Suppressor macrophage (primary cell): ENCODE data around the gene PRDM13.
"Not testable (repeated sequence)": the region's sequence is repeated elsewhere in the genome, so short reads cannot be mapped to it uniquely, and the experiment has no call there.

Experiments used
- DNase-seq, 4 experiments: peaks; one replicate each; pipeline ENCODE4 v3.0.0-alpha.2; 2020 to 2022

PRDM13 gene

GRCh38 chr6:99603421-99604165 lies 3.0 kb upstream of the PRDM13 start:
- peak in 2 of 4 experiments; percentile 38 to 47 for DNase-seq

GRCh38 chr6:99604166-99605073 lies 2.2 kb upstream of the PRDM13 start:
- DNase-seq, result peak in 1 of 4 experiments; percentile 35

DNA sequence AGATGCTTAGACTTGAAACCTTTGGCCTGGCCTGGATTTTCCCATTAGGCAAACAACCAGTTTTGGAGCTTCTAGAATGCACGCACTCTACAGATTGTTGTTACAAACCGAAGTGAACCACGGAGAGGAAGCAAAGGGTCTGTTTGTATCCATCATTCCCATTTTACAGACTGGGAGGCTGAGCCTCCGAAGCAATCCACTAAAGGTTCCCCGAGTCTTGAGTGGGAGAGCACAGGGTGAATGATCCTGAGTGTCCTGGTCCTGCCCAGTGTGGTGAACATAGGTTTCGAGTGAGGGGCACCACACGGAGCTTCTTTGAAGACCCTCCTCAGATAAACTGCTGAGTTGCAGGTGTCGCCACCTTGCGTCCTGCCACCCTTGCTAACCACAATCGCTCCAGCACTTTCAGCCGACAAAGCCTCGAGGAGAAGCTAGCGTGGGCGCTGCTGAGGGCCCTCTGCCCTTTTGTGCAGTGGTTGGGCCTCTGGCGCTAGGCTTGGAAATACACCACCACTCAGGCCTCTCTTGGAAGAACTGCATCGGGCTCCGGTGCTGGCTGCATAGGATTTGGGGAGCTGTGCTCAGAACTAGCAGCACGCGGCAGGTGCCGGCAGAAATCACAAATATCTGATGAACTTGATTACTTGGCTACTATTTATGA lies 1.4 kb upstream of the PRDM13 start:
- no peak for DNase-seq

DNA sequence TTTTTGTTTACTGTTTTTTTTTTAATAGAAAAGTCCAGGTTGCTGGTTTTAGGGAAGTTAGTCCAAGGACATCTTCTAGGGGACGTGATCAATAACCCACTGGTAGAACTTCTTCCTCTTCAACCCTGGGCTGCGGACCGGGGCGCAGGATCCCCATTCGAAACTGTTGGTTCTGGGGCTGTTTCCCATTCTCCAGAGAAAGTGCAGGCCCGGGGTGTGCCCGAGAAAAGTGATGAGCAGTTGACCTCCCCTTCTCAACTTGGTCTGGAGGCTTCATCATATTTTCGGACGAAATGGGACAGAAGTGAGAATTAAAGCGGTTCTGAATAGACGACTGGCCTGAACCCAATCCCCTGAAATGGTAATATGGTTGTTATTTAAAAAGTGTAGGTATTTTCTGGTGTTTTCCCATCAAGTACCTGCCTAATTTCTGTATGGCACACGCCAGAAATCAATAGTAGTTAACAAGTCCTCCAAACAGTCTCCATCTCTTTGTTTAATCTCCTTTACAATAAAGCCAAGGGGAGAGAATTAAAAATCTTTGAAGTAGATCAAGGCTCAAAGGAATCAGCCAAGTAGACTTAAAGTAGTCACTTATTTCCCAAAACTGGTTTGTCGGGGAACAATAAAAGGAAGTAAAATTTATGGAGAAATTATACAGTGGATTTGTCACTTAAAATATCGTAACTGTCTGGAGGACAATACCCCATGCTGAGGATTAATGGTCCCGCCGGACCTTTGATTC lies 550 bp upstream of the PRDM13 start:
- DNase-seq, result no peak

- no peak for DNase-seq
Observed at GRCh38 chr6:99607416-99608036, 893 bp downstream of the PRDM13 start.

DNA sequence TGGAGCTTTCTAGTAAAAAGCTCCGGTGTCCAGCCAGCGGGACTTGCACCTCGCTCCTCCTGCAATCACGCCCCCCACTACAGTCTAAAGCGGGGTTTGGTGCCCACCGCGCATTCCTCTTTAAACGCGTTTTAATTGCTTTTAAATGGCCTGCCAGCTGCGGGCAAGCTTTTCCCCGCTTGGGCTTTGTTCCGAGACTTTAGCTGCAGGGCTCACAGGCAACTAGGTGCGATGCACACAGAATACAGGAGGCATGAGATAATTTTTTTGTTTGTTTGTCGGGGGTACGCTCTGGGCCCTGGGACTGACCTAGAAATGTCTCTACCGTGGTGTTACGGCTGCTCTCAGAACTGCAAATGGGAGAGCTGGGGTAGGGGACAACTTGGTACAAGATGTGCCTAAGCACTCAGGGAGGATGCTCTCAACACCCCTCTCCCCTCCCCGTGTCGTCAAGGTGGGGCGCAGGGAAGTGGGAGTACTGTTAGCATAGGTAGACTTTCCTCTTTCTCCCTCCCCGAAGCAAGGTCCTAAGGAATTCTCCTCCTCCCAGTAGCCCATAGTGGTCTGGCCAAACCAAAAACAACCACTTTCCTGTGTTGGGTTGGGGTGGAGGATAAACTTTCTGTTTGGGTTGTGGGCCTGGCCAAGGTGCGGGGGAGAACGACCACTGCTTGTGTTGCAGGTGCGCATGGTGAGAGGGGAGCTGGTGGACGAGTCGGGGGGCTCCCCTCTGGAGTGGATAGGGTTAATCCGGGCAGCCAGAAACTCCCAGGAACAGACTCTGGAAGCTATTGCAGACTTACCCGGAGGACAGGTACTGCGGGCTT lies 1.6 kb downstream of the PRDM13 start:
- no peak for DNase-seq

GRCh38 chr6:99608886-99609482 lies 2.4 kb downstream of the PRDM13 start:
- no peak for DNase-seq

DNA sequence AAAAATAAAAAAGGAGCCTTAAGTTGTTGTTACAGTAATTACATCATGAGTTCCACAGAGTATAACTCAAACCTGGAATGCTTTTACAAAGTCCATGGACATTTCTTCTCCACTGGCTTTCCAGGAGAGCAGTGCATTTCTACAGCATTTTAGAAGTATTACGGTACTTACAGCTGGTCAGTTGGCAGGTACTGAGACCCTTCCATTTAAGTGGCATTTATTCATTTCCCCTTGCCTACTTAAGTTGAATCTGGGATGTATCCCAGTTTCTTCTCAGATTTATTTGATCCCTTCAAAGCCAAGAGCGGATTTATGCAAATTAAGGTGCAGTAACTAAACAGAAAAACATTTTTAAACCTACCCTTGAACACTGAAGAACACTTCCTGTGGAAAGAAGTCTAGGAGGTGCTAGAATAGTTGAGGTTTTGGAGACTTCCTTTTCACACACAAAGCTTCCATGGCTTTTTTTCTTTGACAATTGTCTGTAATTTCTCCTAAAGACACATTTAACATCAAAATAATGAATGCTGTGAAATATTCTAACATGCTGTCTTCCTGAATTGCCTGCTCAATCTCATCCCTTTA lies 3.4 kb downstream of the PRDM13 start:
- DNase-seq, result no peak

- no peak for DNase-seq
Observed at GRCh38 chr6:99611148-99611547, 4.5 kb downstream of the PRDM13 start.

DNA sequence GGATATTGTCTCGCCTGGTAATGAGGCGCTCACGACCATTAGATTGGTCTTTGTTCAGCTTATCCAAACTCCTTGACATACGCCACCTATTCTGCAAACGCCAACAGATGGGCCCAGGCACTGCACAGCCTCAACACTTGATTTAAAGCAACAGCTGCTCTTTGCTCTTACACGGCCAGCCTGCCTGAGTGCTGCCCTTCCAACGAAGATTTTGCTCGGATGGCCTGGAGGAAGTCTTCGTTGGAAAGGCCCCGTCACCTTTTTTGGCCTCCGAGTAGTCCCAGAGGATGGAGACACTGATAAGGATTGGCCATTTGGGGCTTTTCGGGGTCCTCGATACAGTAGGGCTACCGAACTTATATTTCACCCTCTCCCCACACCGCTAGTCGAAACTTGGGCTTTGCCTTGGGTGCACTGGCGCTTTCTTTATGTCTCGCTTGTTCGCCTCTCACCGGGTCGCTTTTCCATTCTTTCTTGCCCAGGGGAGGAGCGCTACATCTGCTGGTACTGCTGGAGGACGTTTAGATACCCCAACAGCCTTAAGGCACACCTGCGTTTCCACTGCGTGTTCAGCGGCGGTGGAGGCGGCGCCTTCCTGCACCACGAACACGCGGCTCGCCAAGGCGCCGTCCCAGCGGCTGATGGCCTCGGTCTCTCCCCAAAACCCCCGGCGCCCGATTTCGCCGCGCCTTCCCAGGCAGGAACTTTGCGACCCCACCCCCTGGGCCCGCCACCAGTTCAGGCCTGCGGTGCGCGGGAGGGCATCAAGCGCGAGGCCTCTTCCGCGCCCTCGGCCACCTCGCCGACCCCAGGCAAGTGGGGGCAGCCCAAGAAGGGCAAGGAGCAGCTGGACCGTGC lies 6.1 kb downstream of the PRDM13 start:
- DNase-seq, result no peak

GRCh38 chr6:99613409-99613704 lies 6.7 kb downstream of the PRDM13 start:
- peak in 3 of 4 experiments; percentile 54 to 78 (median 73) for DNase-seq

DNA sequence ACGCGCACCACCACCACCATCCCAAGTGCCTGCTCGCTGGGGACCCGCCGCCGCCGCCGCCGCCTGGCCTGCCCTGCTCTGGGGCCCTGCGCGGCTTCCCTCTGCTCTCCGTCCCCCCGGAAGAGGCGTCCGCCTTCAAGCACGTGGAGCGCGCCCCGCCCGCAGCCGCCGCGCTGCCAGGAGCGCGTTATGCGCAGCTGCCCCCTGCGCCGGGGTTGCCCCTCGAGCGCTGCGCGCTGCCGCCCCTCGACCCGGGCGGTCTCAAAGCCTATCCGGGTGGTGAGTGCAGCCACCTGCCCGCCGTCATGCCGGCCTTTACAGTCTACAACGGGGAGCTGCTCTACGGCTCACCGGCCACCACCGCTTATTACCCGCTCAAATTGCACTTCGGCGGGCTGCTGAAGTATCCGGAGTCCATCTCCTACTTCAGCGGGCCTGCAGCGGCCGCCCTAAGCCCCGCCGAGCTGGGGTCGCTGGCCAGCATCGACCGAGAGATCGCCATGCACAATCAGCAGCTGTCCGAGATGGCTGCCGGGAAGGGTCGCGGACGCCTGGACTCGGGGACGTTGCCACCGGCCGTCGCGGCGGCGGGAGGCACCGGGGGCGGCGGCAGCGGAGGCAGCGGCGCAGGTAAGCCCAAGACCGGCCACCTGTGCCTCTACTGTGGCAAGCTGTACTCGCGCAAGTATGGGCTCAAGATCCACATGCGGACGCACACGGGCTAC lies 7.2 kb downstream of the PRDM13 start:
- DNase-seq, result peak in 2 of 4 experiments; percentile 28 to 58

GRCh38 chr6:99614430-99615186 lies 8.0 kb downstream of the PRDM13 start:
- peak in 2 of 4 experiments; percentile 30 to 38 for DNase-seq

DNA sequence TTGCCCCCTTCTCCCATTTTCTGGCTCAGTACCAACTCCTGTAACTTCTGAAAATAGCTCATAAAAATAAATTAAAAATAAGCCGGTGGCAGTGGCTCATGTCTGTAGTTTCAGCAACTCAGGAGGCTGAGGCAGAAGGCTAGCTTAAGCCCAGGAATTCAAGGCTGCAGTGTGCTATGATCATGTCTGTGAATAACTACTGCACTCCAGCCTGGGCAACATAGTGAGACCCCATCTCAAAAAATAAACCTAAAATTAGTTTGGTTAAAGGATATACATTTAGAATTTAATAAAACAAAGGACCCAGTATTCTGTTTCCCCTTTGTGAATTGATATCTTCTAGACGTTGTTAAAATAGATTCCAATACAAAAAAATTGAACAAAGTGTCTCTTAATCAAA lies 10.5 kb downstream of the PRDM13 start:
- no peak for DNase-seq

DNA sequence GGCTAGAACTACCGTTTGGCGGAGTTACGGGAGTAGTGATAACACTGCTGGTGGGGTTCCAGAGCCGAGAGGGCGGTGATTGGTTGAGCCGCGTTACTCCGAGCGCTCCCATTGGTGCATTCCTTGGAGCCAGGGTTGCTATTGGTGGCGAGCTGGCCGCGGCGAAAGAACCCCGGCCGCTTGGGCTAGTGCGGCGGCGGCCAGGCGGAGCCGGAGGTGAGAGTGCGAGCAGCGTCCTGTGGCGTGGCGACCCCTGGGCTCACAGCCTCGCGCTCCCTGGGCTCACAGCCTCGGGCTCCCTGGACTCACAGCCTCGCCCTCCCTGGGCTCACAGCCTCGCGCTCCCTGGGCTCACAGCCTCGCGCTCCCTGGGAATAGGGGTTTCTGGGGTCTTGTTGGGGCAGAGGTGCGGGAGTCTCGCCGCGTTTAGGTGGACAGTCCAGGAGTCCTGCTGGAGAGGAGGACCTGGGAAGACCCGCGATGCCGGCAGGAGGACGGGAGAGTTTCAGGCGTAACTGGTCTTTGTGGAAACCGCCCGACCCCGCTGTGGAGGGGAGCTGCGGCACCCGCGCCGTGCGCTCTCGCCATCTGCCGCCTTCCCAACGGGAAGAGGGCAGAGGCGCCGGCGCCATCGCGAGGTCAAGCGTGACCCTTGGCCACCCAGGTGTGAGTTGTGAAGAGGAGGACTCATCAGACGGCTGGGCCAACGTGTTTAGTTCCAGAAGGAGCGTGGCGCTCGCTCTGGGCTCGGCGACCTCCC lies 12.2 kb downstream of the PRDM13 start:
- no peak for DNase-seq

- no peak for DNase-seq
Observed at GRCh38 chr6:99619409-99619762, 12.8 kb downstream of the PRDM13 start.

DNA sequence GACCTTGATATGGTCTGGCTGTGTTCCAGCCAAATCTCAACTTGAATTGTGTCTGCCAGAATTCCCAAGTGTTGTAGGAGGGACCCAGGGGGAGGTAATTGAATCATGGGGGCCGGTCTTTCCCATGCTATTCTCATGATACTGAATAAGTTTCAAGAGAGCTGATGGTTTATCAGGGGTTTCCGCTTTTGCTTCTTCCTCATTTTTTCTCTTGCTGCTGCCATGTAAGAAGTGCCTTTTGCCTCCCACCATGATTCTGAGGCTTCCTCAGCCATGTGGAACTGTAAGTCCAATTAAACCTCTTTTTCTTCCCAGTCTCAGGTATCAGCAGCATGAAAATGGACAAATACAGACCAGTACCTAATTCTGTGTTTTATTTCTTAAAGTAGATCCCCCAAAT lies 15.4 kb downstream of the PRDM13 start:
- DNase-seq, result not testable (repeated sequence)
